HG02970 (cell line): ENCODE data around the gene RAD51B.

Experiments
- ATAC-seq: cut with Tn5 transposase; IDR thresholded peaks from one replicate; pipeline ENCODE4 v1.9.1; 2021; ENCODE audit warnings: mild to moderate bottlenecking, moderate library complexity, moderate number of reproducible peaks; ENCODE audit not compliant: unreplicated experiment, low FRiP score

The RAD51B gene

GRCh38 chr14:68333262-68333661 lies 513.7 kb downstream of the RAD51B start:
- ATAC-seq, result no peak

GRCh38 chr14:68335312-68335711 lies 515.7 kb downstream of the RAD51B start:
- ATAC-seq, result no peak

GRCh38 chr14:68336165-68336564 lies 516.6 kb downstream of the RAD51B start:
- ATAC-seq, result no peak

- no peak for ATAC-seq
These were observed 517.7 kb downstream of the RAD51B start for GRCh38 chr14:68337279-68337678.

- no peak for ATAC-seq
These were observed 520.7 kb downstream of the RAD51B start for GRCh38 chr14:68340262-68340661.

- ATAC-seq, result no peak
These were observed 522.0 kb downstream of the RAD51B start for GRCh38 chr14:68341411-68342212.

GRCh38 chr14:68342216-68342763 lies 522.7 kb downstream of the RAD51B start:
- ATAC-seq, result no peak

- ATAC-seq, result no peak
These were observed 524.0 kb downstream of the RAD51B start for GRCh38 chr14:68343534-68344118.

- ATAC-seq, result no peak
These were observed 526.2 kb downstream of the RAD51B start for GRCh38 chr14:68345738-68346137.

GRCh38 chr14:68346556-68347343 lies 527.2 kb downstream of the RAD51B start:
- no peak for ATAC-seq

- ATAC-seq, result no peak
These were observed 530.5 kb downstream of the RAD51B start for GRCh38 chr14:68349900-68350629.

GRCh38 chr14:68355415-68355814 lies 535.8 kb downstream of the RAD51B start:
- ATAC-seq, result no peak

- ATAC-seq, result no peak
These were observed 538.2 kb downstream of the RAD51B start for GRCh38 chr14:68357777-68358176.

- no peak for ATAC-seq
These were observed 538.9 kb downstream of the RAD51B start for GRCh38 chr14:68358500-68358899.

GRCh38 chr14:68359022-68359836 lies 539.6 kb downstream of the RAD51B start:
- no peak for ATAC-seq

- no peak for ATAC-seq
These were observed 540.4 kb downstream of the RAD51B start for GRCh38 chr14:68359837-68360552.

- ATAC-seq, result no peak
These were observed 541.7 kb downstream of the RAD51B start for GRCh38 chr14:68361231-68361630.

GRCh38 chr14:68362846-68363245 lies 543.3 kb downstream of the RAD51B start:
- no peak for ATAC-seq

- ATAC-seq, result no peak
These were observed 543.9 kb downstream of the RAD51B start for GRCh38 chr14:68363466-68363842.
